Stimulated activated CD8-positive, alpha-beta memory T cell treated with anti-CD3 and anti-CD28 coated beads, Interleukin-15, amount 100 ng/mL, for 24 hours (primary cell): ENCODE measurements around the gene TRIM3.
A peak's percentile ranks its signal among the peaks of the same experiment; 100 is the strongest.

Experiments
- DNase-seq: peaks from one replicate; pipeline ENCODE4 v3.0.0-alpha.2; 2020; ENCODE audit warnings: low read depth

Gene TRIM3

GRCh38 chr11:6437993-6438392 lies 35.7 kb downstream of the TRIM3 start:
- DNase-seq: no peak

DNA sequence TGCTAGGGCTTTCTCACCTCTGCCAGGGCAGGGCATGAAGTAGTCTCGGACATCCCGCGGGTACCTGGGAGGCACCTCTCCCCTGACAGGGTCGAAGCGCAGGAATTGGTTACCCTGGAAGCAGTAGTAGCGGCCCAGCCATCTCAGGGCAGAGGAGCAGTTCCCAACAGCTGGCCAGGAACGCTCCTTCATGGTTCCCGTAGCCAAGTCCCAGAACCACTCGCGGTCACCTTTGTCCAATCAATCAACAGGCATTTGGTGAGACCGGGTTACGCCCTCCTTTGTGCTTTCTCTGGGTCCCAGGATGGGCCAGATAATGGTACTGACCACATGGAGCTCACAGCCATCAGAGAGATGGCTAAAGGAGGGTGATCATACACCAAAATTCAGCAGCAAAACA lies 36.3 kb downstream of the TRIM3 start:
- DNase-seq: no peak

DNA sequence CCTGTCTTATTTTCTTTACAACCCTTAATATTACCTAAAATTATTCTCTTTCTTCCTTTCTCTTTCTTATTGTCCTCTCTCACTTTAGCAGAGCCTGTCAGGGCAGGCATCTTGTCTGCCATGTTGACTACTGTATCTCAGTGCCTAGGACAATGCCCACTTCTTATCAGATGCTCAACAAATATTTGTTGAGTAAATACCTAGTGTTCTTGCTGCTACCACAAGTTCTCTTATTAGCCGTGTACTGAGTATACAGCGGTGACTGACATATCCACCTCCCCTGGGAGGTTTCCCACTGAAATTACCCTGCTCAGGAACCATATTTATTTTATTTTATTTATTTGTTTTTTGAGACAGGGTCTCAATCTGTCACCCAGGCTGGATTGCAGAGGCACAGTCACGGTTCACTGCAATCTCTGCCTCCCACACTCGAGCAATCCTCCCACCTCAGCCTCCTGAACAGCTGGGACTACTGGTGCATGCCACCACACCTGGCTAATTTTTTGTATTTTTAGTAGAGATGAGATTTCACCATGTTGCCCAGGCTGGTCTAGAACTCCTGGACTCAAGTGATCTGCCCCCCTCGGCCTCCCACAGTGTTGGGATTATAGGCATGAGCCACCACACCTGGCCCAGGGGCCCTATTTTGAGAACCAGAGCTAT lies 39.6 kb downstream of the TRIM3 start:
- DNase-seq: no peak

GRCh38 chr11:6431861-6432260 lies 41.9 kb downstream of the TRIM3 start:
- no peak for DNase-seq

GRCh38 chr11:6427516-6427915 lies 46.2 kb downstream of the TRIM3 start:
- no peak for DNase-seq

DNA sequence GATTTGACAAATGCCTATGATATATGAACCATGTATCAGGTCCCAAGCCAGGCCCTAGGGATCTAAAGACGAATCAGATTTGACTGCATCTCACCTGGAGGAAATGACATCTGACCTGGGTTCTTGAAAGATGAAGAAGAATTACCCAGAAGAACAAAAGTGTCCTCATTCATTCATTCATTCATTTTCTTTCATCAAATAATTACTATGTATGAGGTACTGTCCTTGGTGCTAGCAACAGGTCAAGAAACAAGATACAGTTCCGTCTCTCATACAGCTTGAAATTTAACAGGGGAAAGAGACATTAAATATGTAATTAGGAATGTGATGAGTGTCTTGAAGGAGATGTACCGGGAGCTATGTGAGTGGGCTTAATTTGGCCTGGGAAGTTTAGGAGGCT lies 53.1 kb downstream of the TRIM3 start:
- DNase-seq: no peak

- peak; percentile 48 for DNase-seq
These were observed 54.6 kb downstream of the TRIM3 start, which contains the start of gene APBB1 for GRCh38 chr11:6419009-6419631. Gene APBB1 (minus strand): TSS chr11:6419094. CDS start chr11:6411347, 7,747 bp downstream.

DNA sequence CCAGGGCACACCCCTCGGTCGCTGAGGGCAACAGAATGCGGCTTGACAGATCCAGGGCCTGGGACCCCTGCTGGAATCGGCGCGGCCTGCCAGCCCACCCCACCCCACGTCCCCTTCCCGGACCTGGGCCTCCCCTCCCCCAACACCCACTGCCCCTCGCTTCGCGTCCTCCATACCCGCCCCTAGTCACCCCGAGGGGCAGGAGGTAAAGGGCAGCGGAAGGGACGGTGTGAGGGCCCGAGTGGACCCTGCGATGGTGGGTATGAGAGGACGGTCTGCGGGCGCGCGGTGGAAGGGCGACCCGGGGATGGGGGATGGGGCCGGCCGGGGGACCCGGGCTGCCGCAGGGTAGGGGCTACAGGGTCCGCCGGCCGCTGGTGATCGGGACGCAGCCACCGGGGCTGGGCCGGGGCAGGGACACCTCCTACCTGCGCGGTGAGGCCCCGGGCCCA lies 55.2 kb downstream of the TRIM3 start:
- no peak for DNase-seq

DNA sequence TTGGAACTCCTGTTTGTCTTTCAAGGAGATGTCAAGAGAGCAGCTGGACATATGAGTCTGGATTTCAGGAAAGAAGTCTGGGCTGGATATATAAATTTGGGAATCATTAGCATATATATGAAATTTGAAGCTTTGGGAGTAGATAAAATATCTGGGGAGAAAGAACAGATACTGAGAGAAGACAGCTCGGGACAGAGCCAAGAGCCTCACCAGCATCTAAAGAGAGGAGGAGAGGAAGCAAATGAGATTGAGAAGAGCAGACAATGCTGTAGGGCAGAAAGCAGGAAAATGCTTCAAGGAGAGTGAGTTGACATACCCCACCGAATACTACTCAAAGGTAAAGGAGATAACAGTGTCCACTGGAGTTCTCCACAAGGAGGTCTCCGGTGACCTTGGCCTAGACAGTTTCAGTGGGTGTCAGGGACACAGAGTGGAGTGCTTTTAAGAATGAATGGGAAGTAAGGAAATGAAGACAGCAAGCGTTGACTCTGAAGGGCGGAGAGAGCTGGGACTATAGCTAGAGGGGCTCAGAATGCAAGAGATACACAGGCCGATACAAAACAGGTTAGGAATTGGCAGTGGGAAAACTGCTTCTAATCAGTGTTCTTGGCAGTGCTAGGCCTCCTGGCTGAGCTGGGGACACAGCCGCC lies 55.7 kb downstream of the TRIM3 start:
- DNase-seq: no peak

- no peak for DNase-seq
These were observed 57.9 kb downstream of the TRIM3 start for GRCh38 chr11:6415797-6416196.

DNA sequence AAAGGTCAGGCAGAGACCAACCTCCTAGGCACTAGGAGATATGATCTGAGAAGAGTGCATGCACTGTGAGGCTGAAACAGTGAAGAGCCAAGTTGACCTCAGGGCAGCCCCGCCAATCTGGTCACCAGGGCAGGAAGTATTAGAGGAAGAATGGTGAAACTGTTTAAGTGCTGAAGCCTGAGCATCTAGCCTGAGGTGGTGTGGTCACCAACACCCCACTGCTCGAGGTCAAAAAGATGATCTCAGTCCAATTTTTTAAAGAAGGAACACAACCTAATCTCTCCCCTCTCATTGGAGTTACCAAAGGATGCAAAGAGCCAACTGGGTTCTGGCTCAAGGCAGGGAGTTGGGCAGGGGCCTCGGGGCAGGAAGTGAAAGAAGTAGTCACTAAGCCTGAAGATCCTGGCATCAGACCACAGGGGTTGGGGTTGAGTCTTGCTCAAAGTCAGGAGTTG lies 58.8 kb downstream of the TRIM3 start:
- no peak for DNase-seq

GRCh38 chr11:6413791-6414201 lies 59.9 kb downstream of the TRIM3 start:
- no peak for DNase-seq

DNA sequence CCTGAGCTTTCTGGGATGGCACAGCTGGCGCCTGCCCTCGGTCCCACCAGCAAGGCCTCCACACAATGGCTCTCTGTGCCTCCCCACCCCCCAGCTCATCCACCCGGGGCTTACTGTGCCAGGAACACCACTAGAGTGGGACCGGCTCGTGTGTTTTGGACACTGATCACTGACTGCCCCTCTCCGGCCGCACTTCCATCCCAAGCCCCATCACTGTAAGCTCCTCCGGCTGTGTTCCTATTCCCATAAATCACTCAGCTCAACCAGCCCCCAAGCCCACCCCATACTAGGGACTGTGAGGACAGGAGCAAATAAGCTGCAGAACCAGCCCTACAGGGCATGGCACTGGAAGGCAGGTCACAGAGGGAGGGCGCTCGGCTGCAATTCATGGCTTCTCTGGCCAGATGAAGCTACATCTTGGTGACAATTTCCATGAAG lies 62.1 kb downstream of the TRIM3 start:
- DNase-seq: no peak

- no peak for DNase-seq
These were observed 62.9 kb downstream of the TRIM3 start for GRCh38 chr11:6410695-6411430.

DNA sequence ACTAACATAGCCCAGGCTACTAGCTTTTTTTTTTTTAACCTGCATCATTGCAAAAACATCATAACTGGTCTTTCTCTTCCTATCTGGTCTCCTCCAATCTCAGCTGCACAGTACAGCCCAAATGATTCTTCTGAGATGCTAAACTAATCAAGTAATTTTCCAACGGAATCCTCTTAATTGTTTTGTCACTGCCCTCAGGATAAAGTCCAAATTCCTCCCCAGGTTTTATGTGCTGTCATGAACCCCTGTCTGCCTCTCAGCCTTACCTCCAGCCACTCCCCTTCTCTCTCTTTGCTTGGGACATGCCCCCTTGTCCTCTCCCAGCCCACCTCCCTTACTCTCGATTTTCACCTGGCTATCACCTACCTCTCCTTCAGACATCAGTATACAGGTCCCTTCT lies 67.4 kb downstream of the TRIM3 start:
- DNase-seq: no peak

- DNase-seq: no peak
These were observed 67.9 kb downstream of the TRIM3 start for GRCh38 chr11:6405846-6406245.

- no peak for DNase-seq
These were observed 68.6 kb downstream of the TRIM3 start for GRCh38 chr11:6405052-6405667.

GRCh38 chr11:6404342-6405051 lies 69.2 kb downstream of the TRIM3 start:
- no peak for DNase-seq

DNA sequence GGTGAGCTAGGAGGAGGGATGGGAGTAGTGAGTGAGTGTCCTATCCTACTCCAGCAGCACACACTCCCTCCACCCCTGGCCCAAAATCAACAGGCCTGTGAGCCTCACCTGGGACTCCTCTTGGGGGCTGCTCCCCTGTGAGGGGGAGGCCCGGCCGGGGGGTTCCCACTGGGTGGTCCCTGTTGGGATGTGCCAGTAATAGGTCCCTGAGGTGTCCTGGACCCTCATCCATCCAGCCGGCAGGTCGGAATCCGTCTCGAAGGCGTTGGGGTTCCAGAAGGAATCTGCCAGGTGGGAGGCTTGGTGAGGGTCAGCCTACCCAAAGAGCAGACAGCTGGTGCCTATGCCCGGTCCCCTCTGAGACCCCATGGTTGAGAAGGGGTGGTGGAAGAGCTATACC lies 70.2 kb downstream of the TRIM3 start:
- DNase-seq: no peak

- DNase-seq: no peak
These were observed 71.2 kb downstream of the TRIM3 start for GRCh38 chr11:6402561-6402981.

- no peak for DNase-seq
These were observed 71.7 kb downstream of the TRIM3 start for GRCh38 chr11:6402061-6402470.
